ENCODE results near the gene TMEM131L. TPM values are rescaled to one million over a fixed set of nuclear protein-coding genes. Genes with fewer than 3 reads are reported as not detected.

The TMEM131L gene
- polyA plus RNA-seq, 4 donors = 0.22 to 9.1 (median 1.9) TPM

DNA sequence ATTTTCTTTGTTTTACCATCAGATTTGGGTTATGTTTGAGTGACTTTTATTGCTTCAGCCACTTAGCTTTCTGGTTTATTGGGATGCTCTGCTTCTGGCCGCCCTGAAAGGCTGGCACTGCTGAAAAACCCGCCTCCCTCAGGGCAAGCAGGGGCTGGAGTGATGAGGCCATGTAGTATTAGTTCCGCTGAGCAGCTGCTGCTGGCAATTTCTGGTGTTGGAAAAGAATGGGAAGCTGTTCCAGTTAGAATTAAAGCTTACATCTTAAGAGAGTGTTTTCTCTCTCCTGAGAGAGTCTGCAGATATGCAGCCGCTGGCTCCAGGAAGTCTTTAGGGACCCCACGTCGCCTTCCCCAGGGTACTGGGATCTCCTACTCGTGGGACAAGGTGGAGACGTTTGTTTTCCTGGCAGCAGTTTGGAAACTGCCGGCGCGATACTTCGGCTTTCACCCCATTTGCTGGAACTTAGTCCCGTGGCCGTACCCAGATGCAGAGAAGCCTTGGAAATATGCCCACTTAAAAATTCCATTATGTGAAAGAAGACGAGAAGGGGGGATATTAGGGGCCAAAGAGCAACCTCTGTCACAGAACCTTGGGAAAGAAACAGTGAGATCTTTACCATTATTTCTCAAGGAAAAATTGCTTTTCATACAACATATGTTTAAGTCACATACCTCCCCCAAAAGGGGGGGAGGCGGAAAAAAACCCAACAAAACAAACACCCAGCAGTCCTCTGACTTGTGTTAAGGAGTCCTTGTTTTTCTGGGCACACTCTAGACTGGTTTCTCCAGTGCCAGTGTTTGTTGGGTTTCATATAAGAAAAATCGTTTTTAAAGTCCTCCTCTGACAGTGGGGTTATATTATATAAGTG, 72.6 kb downstream of the TMEM131L start:
- H3K36me3 ChIP-seq (ENCODE audit: control insufficient read depth in 3 of 3, insufficient read depth in 2 of 3, low read depth in 1 of 3, low read length in 3 of 3) = no peaks in the 10 kb centered on the region
- no peaks in the 10 kb centered on the region for H3K9me3 ChIP-seq (ENCODE audit: control insufficient read depth in 2 of 2, insufficient read depth in 1 of 2, low read depth in 1 of 2, low read length in 1 of 2)
- no peak for FAIRE-seq
- peaks cover 0 to 5% (median 0%) of the 10 kb centered on the region in 3 donors for H3K4me1 ChIP-seq (ENCODE audit: control insufficient read depth in 3 of 3, insufficient read depth in 2 of 3, low read depth in 1 of 3, low read length in 2 of 3)
- 63 to 84% (median 68%) methylated on average over 17 of the region's 17 CpGs for WGBS, 3 donors
- no peaks in the 10 kb centered on the region for H3K27me3 ChIP-seq (ENCODE audit: control insufficient read depth in 3 of 3, insufficient read depth in 3 of 3, low read length in 3 of 3)
- H3K27ac ChIP-seq (ENCODE audit: low read depth in 1 of 3, low read length in 2 of 3) = no peak overlapping the region
- no peak for DNase-seq
- no peak overlapping the region for H3K4me3 ChIP-seq (ENCODE audit: low read depth in 1 of 3, low read length in 3 of 3)

DNA sequence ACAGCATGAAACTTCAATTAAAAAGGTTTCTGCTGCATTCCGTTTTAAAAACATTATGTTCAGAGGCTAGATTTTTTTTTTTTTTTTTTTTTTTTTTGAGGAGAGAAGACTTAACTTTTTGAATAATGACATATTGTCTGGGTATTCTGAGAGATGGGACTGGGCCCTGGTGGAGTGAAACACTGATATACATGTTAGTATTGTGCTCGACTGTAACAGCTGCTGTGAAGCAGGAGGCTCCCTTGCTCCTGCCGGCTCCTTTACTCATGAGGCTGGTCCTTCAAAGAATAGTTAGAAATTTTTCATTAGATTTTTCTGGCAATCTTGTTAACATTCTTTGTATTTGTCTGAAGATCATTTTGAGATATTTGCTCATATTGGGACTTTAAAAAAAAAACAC, 73.3 kb downstream of the TMEM131L start:
- 72 to 91% (median 86%) methylated on average over 3 of the region's 3 CpGs for WGBS, 3 donors
- H3K4me1 ChIP-seq (ENCODE audit: control insufficient read depth in 3 of 3, insufficient read depth in 2 of 3, low read depth in 1 of 3, low read length in 2 of 3) = peaks cover 0 to 5% (median 0%) of the 10 kb centered on the region in 3 donors
- no peaks in the 10 kb centered on the region for H3K36me3 ChIP-seq (ENCODE audit: control insufficient read depth in 3 of 3, insufficient read depth in 2 of 3, low read depth in 1 of 3, low read length in 3 of 3)
- H3K4me3 ChIP-seq (ENCODE audit: low read depth in 1 of 3, low read length in 3 of 3) = no peak overlapping the region
- no peaks in the 10 kb centered on the region for H3K9me3 ChIP-seq (ENCODE audit: control insufficient read depth in 2 of 2, insufficient read depth in 1 of 2, low read depth in 1 of 2, low read length in 1 of 2)
- DNase-seq (no peak), FAIRE-seq (no peak)
- H3K27ac ChIP-seq (ENCODE audit: low read depth in 1 of 3, low read length in 2 of 3) = no peak overlapping the region
- no peaks in the 10 kb centered on the region for H3K27me3 ChIP-seq (ENCODE audit: control insufficient read depth in 3 of 3, insufficient read depth in 3 of 3, low read length in 3 of 3)

DNA sequence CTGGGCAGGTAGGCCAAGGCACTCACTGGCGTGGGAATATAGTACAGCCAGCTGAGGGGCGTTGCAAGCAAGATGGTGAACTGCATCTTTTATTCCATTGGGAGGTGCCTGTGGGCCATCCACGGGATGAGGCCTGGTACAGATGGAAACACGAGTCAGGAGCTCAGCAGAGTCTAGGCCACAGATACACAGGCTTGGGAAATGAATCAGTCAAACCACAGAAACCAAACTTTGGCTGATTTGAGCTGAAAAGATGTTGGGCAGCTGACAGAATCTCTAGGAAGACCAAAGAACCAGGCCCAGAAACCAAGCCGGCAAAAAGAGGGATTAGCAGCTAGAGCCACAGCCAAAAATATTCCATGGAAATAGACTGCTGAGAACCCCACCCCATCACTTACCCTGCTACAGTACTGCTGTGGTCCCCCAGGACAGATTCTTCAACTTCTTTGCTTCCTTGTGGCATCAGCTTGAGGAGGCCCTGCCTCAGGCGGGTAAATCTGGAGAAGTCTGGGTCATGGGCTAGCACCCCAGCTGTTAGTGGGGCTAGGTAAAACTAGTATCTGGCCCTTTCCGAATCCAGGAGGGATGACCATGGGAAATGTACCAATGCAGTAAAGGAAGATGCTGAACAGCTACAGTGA, 75.4 kb downstream of the TMEM131L start:
- FAIRE-seq (no peak), DNase-seq (no peak)

GRCh38 chr4:153542131-153542530, 76.0 kb downstream of the TMEM131L start:
- FAIRE-seq = no peak
- WGBS, 3 donors = 83 to 89% (median 85%) methylated on average over 6 of the region's 6 CpGs
- no peak overlapping the region for H3K27ac ChIP-seq (ENCODE audit: low read depth in 1 of 3, low read length in 2 of 3)

More for the DNA sequence above, 75.4 kb downstream of the TMEM131L start:
- H3K9me3 ChIP-seq (ENCODE audit: control insufficient read depth in 2 of 2, insufficient read depth in 1 of 2, low read depth in 1 of 2, low read length in 1 of 2) = no peaks in the 10 kb centered on the region
- no peak overlapping the region for H3K4me3 ChIP-seq (ENCODE audit: low read depth in 1 of 3, low read length in 3 of 3)
- no peak overlapping the region for H3K27ac ChIP-seq (ENCODE audit: low read depth in 1 of 3, low read length in 2 of 3)
- no peaks in the 10 kb centered on the region for H3K27me3 ChIP-seq (ENCODE audit: control insufficient read depth in 3 of 3, insufficient read depth in 3 of 3, low read length in 3 of 3)
- WGBS, 3 donors = 81 to 91% (median 85%) methylated on average over 7 of the region's 7 CpGs
- H3K4me1 ChIP-seq (ENCODE audit: control insufficient read depth in 3 of 3, insufficient read depth in 2 of 3, low read depth in 1 of 3, low read length in 2 of 3) = peaks cover 0 to 5% (median 0%) of the 10 kb centered on the region in 3 donors
- H3K36me3 ChIP-seq (ENCODE audit: control insufficient read depth in 3 of 3, insufficient read depth in 2 of 3, low read depth in 1 of 3, low read length in 3 of 3) = no peaks in the 10 kb centered on the region

GRCh38 chr4:153542834-153543233, 76.7 kb downstream of the TMEM131L start:
- WGBS, 3 donors = 91 to 94% (median 92%) methylated on average over 6 of the region's 6 CpGs
- peaks cover 0 to 5% (median 0%) of the 10 kb centered on the region in 3 donors for H3K4me1 ChIP-seq (ENCODE audit: control insufficient read depth in 3 of 3, insufficient read depth in 2 of 3, low read depth in 1 of 3, low read length in 2 of 3)
- no peak for FAIRE-seq
- no peak for DNase-seq
- no peak overlapping the region for H3K4me3 ChIP-seq (ENCODE audit: low read depth in 1 of 3, low read length in 3 of 3)
- H3K27me3 ChIP-seq (ENCODE audit: control insufficient read depth in 3 of 3, insufficient read depth in 3 of 3, low read length in 3 of 3) = no peaks in the 10 kb centered on the region
- H3K27ac ChIP-seq (ENCODE audit: low read depth in 1 of 3, low read length in 2 of 3) = no peak overlapping the region
- no peaks in the 10 kb centered on the region for H3K36me3 ChIP-seq (ENCODE audit: control insufficient read depth in 3 of 3, insufficient read depth in 2 of 3, low read depth in 1 of 3, low read length in 3 of 3)
- H3K9me3 ChIP-seq (ENCODE audit: control insufficient read depth in 2 of 2, insufficient read depth in 1 of 2, low read depth in 1 of 2, low read length in 1 of 2) = no peaks in the 10 kb centered on the region

More at GRCh38 chr4:153542131-153542530, 76.0 kb downstream of the TMEM131L start:
- H3K27me3 ChIP-seq (ENCODE audit: control insufficient read depth in 3 of 3, insufficient read depth in 3 of 3, low read length in 3 of 3) = no peaks in the 10 kb centered on the region
- no peak overlapping the region for H3K4me3 ChIP-seq (ENCODE audit: low read depth in 1 of 3, low read length in 3 of 3)
- no peak for DNase-seq
- no peaks in the 10 kb centered on the region for H3K36me3 ChIP-seq (ENCODE audit: control insufficient read depth in 3 of 3, insufficient read depth in 2 of 3, low read depth in 1 of 3, low read length in 3 of 3)
- peaks cover 0 to 5% (median 0%) of the 10 kb centered on the region in 3 donors for H3K4me1 ChIP-seq (ENCODE audit: control insufficient read depth in 3 of 3, insufficient read depth in 2 of 3, low read depth in 1 of 3, low read length in 2 of 3)
- no peaks in the 10 kb centered on the region for H3K9me3 ChIP-seq (ENCODE audit: control insufficient read depth in 2 of 2, insufficient read depth in 1 of 2, low read depth in 1 of 2, low read length in 1 of 2)

GRCh38 chr4:153543351-153543750, 77.2 kb downstream of the TMEM131L start:
- FAIRE-seq (no peak), DNase-seq (no peak)
- no peaks in the 10 kb centered on the region for H3K36me3 ChIP-seq (ENCODE audit: control insufficient read depth in 3 of 3, insufficient read depth in 2 of 3, low read depth in 1 of 3, low read length in 3 of 3)
- H3K27me3 ChIP-seq (ENCODE audit: control insufficient read depth in 3 of 3, insufficient read depth in 3 of 3, low read length in 3 of 3) = no peaks in the 10 kb centered on the region
- 83 to 91% (median 84%) methylated on average over 6 of the region's 6 CpGs for WGBS, 3 donors
- H3K9me3 ChIP-seq (ENCODE audit: control insufficient read depth in 2 of 2, insufficient read depth in 1 of 2, low read depth in 1 of 2, low read length in 1 of 2) = no peaks in the 10 kb centered on the region
- no peak overlapping the region for H3K4me3 ChIP-seq (ENCODE audit: low read depth in 1 of 3, low read length in 3 of 3)
- no peak overlapping the region for H3K27ac ChIP-seq (ENCODE audit: low read depth in 1 of 3, low read length in 2 of 3)
- H3K4me1 ChIP-seq (ENCODE audit: control insufficient read depth in 3 of 3, insufficient read depth in 2 of 3, low read depth in 1 of 3, low read length in 2 of 3) = peaks cover 0 to 5% (median 0%) of the 10 kb centered on the region in 3 donors

GRCh38 chr4:153545822-153546221, 79.7 kb downstream of the TMEM131L start:
- FAIRE-seq (no peak), DNase-seq (no peak)
- Histone ChIP-seq H3K4me1 (ENCODE audit: control insufficient read depth in 3 of 3, insufficient read depth in 2 of 3, low read depth in 1 of 3, low read length in 2 of 3) (no peaks in the 10 kb centered on the region), H3K27me3 (ENCODE audit: control insufficient read depth in 3 of 3, insufficient read depth in 3 of 3, low read length in 3 of 3) (no peaks in the 10 kb centered on the region), H3K27ac (ENCODE audit: low read depth in 1 of 3, low read length in 2 of 3) (no peak overlapping the region), H3K9me3 (ENCODE audit: control insufficient read depth in 2 of 2, insufficient read depth in 1 of 2, low read depth in 1 of 2, low read length in 1 of 2) (no peaks in the 10 kb centered on the region), H3K36me3 (ENCODE audit: control insufficient read depth in 3 of 3, insufficient read depth in 2 of 3, low read depth in 1 of 3, low read length in 3 of 3) (no peaks in the 10 kb centered on the region), H3K4me3 (ENCODE audit: low read depth in 1 of 3, low read length in 3 of 3) (no peak overlapping the region)
- WGBS, 3 donors = 90 to 94% (median 91%) methylated on average over 8 of the region's 8 CpGs

DNA sequence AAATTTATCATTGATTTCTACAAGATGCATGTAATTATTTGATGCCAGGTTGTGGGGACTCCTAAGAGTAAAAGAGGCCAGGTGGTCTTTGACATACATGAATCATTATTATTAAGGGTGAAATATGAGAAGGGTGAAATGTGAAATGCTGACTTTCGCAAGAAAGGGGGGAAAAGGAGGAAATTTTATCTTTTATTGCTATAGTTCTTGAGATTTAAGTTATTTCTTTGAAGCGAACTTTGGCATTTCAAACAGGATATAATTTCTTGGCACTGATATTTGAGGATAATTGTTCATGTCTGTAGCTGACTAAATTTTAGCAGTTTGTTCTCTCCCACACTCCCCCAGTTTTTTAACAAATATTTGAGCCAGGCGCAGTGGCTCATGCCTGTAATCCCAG, 80.1 kb downstream of the TMEM131L start:
- Histone ChIP-seq H3K4me3 (ENCODE audit: low read depth in 1 of 3, low read length in 3 of 3) (no peak overlapping the region), H3K9me3 (ENCODE audit: control insufficient read depth in 2 of 2, insufficient read depth in 1 of 2, low read depth in 1 of 2, low read length in 1 of 2) (no peaks in the 10 kb centered on the region), H3K27me3 (ENCODE audit: control insufficient read depth in 3 of 3, insufficient read depth in 3 of 3, low read length in 3 of 3) (no peaks in the 10 kb centered on the region), H3K27ac (ENCODE audit: low read depth in 1 of 3, low read length in 2 of 3) (no peak overlapping the region), H3K4me1 (ENCODE audit: control insufficient read depth in 3 of 3, insufficient read depth in 2 of 3, low read depth in 1 of 3, low read length in 2 of 3) (no peaks in the 10 kb centered on the region), H3K36me3 (ENCODE audit: control insufficient read depth in 3 of 3, insufficient read depth in 2 of 3, low read depth in 1 of 3, low read length in 3 of 3) (no peaks in the 10 kb centered on the region)
- FAIRE-seq (no peak), DNase-seq (no peak)
- WGBS, 3 donors = 92 to 95% (median 93%) methylated on average over 3 of the region's 3 CpGs

All from small intestine (tissue), 7 donors.